Measurements from ENCODE around the gene PAXX.
A peak's percentile ranks its signal among the peaks of the same experiment; 100 is the strongest.

Gene PAXX

GRCh38 chr9:136982232-136983051 is 9.8 kb upstream of the PAXX start, which contains the start of gene LCNL1:
Gene LCNL1 (plus strand): TSS chr9:136982993. CDS start chr9:136983587, 594 bp downstream.
- DNase-seq (ENCODE audit: low read depth in 2 of 2), result no peak

GRCh38 chr9:136983167-136983566 is 9.1 kb upstream of the PAXX start:
- DNase-seq (ENCODE audit: low read depth in 2 of 2), result no peak

- no peak for DNase-seq (ENCODE audit: low read depth in 2 of 2)
Observed at GRCh38 chr9:136983656-136984314, 8.4 kb upstream of the PAXX start.

GRCh38 chr9:136984464-136985026 is 7.7 kb upstream of the PAXX start:
- no peak for DNase-seq (ENCODE audit: low read depth in 2 of 2)

GRCh38 chr9:136985027-136985602 is 7.1 kb upstream of the PAXX start:
- DNase-seq (ENCODE audit: low read depth in 2 of 2), result no peak

GRCh38 chr9:136985853-136986252 is 6.4 kb upstream of the PAXX start:
- DNase-seq (ENCODE audit: low read depth in 2 of 2), result no peak

- DNase-seq (ENCODE audit: low read depth in 2 of 2), result no peak
Observed at GRCh38 chr9:136988872-136989271, 3.4 kb upstream of the PAXX start.

- DNase-seq (ENCODE audit: low read depth in 2 of 2), result no peak
Observed at GRCh38 chr9:136990242-136990911, 1.8 kb upstream of the PAXX start.

- no peak for DNase-seq (ENCODE audit: low read depth in 2 of 2)
Observed at GRCh38 chr9:136992819-136993369, 672 bp downstream of the PAXX start.

- no peak for DNase-seq (ENCODE audit: low read depth in 2 of 2)
Observed at GRCh38 chr9:136994180-136994887, 2.1 kb downstream of the PAXX start.

GRCh38 chr9:136994888-136995230 is 2.6 kb downstream of the PAXX start:
- DNase-seq (ENCODE audit: low read depth in 2 of 2), result no peak

GRCh38 chr9:136995362-136995761 is 3.1 kb downstream of the PAXX start:
- no peak for DNase-seq (ENCODE audit: low read depth in 2 of 2)

GRCh38 chr9:136995772-136996311 is 3.6 kb downstream of the PAXX start:
- DNase-seq (ENCODE audit: low read depth in 2 of 2), result no peak

- peak in 1 of 2 donors; percentile 36 for DNase-seq (ENCODE audit: low read depth in 2 of 2)
Observed at GRCh38 chr9:136996361-136997292, 4.4 kb downstream of the PAXX start, which contains the start of gene CLIC3. Gene CLIC3 (minus strand): TSS chr9:136996568. CDS start chr9:136996543, 25 bp downstream.

GRCh38 chr9:136997371-136997770 is 5.1 kb downstream of the PAXX start:
- no peak for DNase-seq (ENCODE audit: low read depth in 2 of 2)

- DNase-seq (ENCODE audit: low read depth in 2 of 2), result peak in 1 of 2 donors; percentile 23
Observed at GRCh38 chr9:136997830-136998234, 5.6 kb downstream of the PAXX start.

GRCh38 chr9:137000177-137000930 is 8.1 kb downstream of the PAXX start:
- no peak for DNase-seq (ENCODE audit: low read depth in 2 of 2)

- no peak for DNase-seq (ENCODE audit: low read depth in 2 of 2)
Observed at GRCh38 chr9:137001857-137002645, 9.8 kb downstream of the PAXX start.

Data from stimulated activated CD8-positive, alpha-beta memory T cell treated with anti-CD3 and anti-CD28 coated beads, Interleukin-15, amount 100 ng/mL, for 4 hours (primary cell).